Left renal pelvis (tissue), 4 donors: ENCODE data around the gene SLC9A2. TPM values are rescaled to one million over a fixed set of nuclear protein-coding genes. Genes with fewer than 3 reads are reported as not detected.
A peak's percentile ranks its signal among the peaks of the same experiment; 100 is the strongest.

Experiments
- DNase-seq, 4 donors: peaks; one replicate each; pipeline ENCODE4 v3.0.0-alpha.2; 2013; ENCODE audit warnings: low read depth in 4 of 4, low spot score in 3 of 4
- polyA plus RNA-seq, 4 donors: library from polyadenylated mRNA; unstranded; fragments of 120-200 nt; gene quantifications; one replicate each; pipeline ENCODE4 v1.2.1, GENCODE V29; 2013; ENCODE audit not compliant: insufficient read length in 4 of 4

The SLC9A2 gene
- polyA plus RNA-seq, 4 donors, result 0.12 to 8.9 (median 7.9) TPM

- no peak for DNase-seq
Measured at GRCh38 chr2:102615620-102616436, 3.5 kb upstream of the SLC9A2 start.

- peak in 2 of 4 donors; percentile 7 to 25 for DNase-seq
Measured at GRCh38 chr2:102618452-102619413, 620 bp upstream of the SLC9A2 start.

GRCh38 chr2:102620332-102620731 lies 979 bp downstream of the SLC9A2 start:
- DNase-seq, result no peak

GRCh38 chr2:102621630-102622029 lies 2.3 kb downstream of the SLC9A2 start:
- no peak for DNase-seq

DNA sequence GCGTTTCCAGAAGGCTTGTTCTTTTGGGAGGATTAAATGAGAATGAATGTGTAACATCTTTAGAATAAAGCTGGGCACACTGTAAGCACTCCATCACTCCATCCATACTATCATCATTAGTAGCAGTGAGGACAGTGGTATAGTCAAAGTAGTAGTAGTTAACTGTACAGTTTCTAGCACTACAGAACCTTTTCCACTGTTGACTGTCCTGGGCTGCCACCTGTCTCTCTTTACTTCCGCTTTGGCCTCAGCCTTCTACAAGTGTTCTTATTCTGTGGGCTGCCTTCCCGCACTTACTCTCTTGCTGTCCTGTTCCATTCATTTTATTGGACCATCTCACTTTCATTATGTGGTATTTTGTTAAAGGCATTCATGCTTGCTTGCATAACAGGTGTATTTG lies 3.3 kb downstream of the SLC9A2 start:
- no peak for DNase-seq

GRCh38 chr2:102630458-102630857 lies 11.1 kb downstream of the SLC9A2 start:
- DNase-seq, result no peak

- no peak for DNase-seq
Measured at GRCh38 chr2:102632380-102633175, 13.2 kb downstream of the SLC9A2 start.

- no peak for DNase-seq
Measured at GRCh38 chr2:102634831-102635241, 15.5 kb downstream of the SLC9A2 start.

DNA sequence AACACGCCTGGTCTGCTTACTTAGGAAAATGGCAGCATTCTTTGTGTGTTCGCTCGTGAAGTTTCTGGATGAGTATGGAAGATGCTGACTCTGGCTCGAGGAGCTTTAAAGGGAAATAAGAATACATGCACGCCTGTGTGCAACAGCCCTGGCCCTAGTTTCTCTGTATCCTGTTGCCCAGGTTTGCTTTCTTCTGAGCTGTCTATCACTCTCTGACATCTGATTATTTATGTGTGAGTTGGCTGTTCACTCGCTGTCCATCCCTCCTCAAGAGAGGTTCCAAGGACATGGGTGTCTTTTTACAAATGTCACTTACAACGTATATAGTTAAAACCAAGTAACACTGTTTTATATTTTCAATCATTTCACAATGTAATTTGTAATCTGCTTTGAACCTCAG lies 16.0 kb downstream of the SLC9A2 start:
- no peak for DNase-seq

GRCh38 chr2:102636283-102636907 lies 17.0 kb downstream of the SLC9A2 start:
- no peak for DNase-seq

- DNase-seq, result no peak
Measured at GRCh38 chr2:102637358-102637757, 18.0 kb downstream of the SLC9A2 start.

DNA sequence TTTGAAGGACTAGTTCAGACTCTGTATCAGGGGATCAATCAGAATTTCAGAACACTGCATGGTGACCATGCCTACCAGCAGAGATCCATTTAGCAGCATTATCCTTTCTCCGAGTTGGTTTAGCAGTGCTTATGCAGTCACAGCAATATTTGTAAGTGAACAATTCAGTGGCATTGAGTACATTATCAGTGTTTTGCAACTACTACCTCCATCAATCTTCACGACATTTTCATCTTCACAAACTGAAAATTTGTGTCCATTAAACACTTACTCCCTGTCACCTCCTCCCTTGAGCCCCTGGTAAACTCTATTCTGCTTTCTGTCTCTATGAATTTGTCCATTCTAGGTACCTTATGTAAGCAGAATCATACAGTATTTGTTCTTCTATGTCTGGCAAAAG lies 20.1 kb downstream of the SLC9A2 start:
- no peak for DNase-seq

GRCh38 chr2:102652126-102652525 lies 32.8 kb downstream of the SLC9A2 start:
- no peak for DNase-seq

DNA sequence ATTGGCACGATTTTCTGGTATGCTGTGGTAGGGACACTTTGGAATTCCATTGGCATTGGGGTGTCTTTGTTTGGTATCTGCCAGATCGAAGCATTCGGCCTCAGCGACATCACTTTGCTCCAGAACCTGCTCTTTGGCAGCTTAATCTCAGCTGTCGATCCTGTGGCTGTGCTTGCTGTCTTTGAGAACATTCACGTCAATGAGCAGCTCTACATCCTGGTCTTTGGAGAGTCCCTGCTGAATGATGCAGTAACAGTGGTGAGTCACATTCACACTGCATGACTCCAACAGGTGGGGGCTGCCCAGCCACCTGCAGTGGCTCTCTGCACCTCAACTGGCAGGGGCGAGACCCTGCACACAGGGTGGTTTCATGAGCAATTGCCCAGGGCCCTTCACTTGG lies 38.4 kb downstream of the SLC9A2 start:
- DNase-seq, result no peak

DNA sequence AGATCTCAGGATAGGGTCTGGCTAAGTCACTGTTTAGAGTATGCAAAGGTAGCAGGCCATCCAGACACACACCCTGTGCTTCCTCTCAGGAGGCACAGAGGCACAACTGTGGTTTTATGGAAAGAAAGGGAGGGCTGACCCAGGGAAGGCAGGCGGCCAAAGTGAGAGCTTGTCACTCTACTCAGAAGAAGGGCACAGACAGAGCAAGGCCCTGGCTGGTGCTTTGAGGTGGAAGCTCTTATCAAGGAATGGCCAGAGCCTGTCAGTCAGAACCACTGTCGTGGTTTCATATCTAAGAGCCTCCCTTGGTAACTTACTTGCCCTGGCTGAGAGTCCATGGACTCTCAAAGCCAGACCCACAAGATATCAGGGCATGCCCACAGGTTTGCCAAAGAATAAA lies 40.7 kb downstream of the SLC9A2 start:
- DNase-seq, result no peak

DNA sequence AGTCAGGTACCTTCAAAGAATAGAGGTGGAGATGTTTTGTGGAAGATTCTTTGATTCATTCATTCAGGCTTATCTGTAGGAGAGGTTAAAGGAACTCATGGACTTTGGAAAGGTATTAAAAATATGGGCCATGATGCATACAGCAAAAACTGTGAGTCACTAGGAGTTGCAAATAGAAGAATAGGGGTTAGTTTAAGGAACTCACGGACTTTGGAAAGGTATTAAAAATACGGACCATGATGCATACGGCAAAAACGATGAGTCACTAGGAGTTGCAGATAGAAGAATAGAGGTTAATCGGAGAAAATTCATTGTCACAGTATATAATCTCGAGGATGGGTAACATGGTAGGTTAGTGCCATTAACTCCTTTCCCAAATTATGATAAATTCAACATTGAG lies 41.2 kb downstream of the SLC9A2 start:
- DNase-seq, result no peak

GRCh38 chr2:102661846-102662245 lies 42.5 kb downstream of the SLC9A2 start:
- DNase-seq, result peak in 1 of 4 donors; percentile 15

DNA sequence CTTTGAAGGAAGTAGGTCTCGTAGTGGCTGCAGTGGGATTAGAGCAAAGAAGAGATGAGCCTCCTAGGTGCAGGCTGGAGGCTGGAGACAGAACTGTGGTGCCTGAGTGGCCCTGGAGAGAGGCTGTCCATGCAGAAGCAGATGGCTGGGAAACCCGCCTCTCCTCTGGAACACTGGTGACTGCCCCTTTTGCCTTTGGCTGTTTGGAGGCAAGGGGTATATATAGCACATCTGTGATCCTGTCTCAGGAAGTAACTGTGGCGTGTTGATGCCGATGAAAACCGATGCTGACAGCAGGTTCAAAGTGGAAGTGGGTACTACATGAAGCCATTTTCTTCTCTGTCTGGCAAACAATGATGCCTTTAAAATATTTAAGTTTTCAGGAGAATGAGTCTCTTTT lies 43.5 kb downstream of the SLC9A2 start:
- DNase-seq, result no peak

- DNase-seq, result no peak
Measured at GRCh38 chr2:102663381-102663780, 44.0 kb downstream of the SLC9A2 start.

DNA sequence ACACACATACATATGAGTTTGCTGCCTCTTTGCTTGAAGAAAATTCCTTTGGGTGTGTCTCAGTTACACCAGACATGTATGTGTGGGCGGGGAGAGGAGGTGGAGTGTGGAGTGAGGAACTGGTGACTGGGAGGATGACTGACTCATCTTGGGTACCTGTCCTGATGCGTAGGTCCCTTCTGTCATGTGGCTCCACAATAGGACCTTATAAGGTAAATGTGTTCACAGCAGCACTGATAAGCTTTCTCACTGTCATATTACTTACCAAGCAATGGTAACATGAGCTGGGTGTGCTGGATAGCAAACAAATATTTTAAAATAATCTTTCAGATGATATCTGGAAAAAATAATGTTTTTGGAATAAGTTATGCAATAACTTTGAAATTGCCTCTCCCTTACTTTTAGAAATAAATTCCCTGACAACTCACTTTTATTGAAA lies 45.1 kb downstream of the SLC9A2 start:
- DNase-seq, result no peak
